ENCODE measurements around the gene KIAA0930. TPM values are rescaled to one million over a fixed set of nuclear protein-coding genes. Genes with fewer than 3 reads are reported as not detected.

The KIAA0930 gene
- total RNA-seq, 1 donor from 2014 or later = 32.1 TPM

DNA sequence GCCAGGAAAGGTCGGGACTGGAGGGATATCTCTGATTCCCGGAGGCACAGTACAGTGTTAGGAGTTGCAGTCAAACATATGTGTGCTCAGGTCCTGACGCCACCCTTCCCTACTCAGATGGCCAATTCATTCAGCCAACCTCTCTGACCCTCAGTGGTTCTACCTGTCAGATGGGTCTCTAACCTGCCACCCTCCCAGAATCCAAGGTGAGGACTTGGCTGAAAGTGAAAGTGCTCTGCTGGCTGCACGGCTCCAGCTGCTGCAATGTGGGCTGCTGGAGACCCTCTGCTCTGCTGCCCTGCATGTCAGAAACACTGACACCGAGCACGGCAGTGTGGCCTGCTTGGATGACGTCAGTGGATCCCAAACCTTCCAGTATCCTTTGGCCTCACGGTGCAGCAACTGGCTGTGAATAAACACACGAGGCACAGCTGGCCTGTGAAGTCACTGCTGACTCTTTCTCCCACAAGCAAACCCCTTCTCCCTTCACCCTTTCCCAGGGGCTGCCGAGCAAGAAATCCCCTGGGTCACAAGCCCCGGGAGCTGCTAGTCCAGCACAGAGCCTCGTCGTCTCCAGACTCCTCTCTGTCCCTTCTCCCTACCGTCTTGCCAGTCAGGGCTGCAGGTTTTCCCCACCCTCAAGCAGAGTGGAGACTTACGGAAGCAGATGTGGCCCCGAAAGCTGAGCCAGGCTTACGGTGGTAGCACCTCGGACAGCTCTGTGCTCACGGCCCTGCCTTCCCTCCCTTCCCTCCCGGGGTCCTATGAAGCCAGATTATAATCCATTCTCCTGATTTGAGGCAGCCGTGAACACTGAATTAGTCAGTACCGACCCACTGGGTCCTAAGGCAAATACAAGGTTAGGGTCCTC lies 24.3 kb downstream of the KIAA0930 start:
- DNase-seq = no peak

DNA sequence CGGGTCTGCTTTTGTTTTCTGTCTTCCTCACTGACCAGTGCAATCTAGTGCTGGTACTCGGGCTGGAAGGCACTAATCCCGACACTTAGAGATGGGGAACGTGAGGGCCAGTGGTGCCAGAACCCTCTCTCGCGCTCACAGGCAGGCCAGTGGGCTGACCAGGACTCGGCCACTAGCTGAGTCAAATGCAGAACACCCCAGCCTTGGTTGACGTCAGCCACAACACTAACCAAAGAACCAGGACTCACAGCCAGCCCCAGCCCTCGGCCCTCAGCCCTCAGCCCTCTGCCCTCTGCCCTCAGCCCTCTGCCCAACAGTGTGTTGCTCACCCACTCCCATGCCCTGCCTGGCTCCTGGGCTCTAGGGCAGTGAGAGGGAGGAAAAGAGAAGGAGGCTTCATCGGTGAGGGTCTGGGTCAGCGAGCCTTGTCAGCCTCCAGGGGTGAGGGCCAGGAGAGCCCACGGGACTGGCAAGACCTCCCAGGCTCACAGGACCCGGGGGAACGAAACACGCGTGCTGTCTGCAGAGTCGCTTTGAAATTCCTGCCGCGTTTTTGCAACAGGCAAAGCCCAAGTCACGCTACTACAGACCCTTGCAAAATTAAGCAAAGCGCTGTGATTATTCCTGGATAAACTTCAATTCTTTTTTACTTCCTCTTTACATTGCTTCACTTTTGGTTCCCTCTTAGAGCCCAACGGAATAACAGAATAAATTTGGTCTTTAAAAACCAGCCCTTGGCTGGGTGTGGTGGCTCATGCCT lies 27.5 kb downstream of the KIAA0930 start:
- DNase-seq = no peak

DNA sequence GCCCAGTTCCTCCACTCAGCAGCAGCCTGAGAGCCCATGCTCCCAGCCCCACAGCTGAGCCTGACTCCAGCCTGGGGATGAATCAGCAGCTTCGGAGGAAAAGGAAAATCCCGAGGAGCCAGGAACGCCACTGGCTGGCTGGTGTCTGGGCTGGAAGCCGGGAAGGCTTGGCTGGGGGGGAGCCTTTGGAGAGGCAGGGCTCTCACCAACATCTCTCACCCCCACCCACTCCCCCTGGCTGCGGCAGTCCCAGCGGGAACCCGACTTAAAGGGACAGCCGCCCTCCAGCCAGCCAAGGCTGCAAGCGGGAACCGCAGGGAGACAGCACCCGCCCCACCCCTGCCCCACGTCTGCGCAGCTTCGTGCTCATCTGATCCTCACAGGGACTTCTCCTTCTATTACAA lies 28.4 kb downstream of the KIAA0930 start:
- DNase-seq = peak; percentile 46

DNA sequence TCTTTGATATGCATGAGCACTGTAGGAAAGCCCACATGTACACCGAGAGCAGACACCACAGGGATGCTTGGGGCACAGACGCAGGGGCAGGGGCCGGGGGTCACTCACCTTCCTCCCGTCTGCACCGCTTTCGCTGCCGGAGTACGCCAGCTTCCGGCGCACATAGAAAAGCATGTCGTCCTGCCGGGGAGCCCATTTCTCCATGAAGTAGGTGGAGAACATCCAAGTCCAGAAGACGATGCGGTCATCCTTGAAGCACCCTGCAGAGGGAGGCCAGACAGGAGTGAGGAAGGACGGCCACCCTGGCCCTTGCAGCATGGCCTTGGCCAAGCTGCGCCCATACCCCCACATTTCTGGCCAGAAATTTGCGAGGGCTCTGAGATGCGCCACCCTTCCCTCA lies 28.8 kb downstream of the KIAA0930 start:
- no peak for DNase-seq

DNA sequence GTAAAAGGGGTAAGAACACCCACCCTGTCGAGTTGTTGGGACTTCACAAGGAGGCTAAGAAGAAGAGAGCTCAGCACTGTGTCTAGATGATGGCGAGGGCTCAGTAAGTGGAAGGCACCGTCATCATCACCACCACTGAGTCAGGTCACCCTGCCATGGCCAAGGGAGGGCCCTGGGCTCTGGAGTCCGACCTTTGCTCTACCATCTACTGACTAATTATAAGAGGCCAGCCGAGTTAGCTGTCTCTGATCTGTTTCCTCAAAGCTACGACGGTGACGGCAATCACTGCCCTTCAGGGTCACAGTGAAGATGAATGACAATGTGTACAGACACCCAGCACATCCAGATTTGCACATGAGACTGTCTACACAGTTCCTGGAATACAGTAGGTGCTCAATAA lies 29.3 kb downstream of the KIAA0930 start:
- no peak for DNase-seq

GRCh38 chr22:45210991-45211390 lies 29.7 kb downstream of the KIAA0930 start:
- DNase-seq = peak; percentile 90

- DNase-seq = no peak
Measured at GRCh38 chr22:45210577-45210976, 30.1 kb downstream of the KIAA0930 start.

- no peak for DNase-seq
Measured at GRCh38 chr22:45210174-45210573, 30.5 kb downstream of the KIAA0930 start.

DNA sequence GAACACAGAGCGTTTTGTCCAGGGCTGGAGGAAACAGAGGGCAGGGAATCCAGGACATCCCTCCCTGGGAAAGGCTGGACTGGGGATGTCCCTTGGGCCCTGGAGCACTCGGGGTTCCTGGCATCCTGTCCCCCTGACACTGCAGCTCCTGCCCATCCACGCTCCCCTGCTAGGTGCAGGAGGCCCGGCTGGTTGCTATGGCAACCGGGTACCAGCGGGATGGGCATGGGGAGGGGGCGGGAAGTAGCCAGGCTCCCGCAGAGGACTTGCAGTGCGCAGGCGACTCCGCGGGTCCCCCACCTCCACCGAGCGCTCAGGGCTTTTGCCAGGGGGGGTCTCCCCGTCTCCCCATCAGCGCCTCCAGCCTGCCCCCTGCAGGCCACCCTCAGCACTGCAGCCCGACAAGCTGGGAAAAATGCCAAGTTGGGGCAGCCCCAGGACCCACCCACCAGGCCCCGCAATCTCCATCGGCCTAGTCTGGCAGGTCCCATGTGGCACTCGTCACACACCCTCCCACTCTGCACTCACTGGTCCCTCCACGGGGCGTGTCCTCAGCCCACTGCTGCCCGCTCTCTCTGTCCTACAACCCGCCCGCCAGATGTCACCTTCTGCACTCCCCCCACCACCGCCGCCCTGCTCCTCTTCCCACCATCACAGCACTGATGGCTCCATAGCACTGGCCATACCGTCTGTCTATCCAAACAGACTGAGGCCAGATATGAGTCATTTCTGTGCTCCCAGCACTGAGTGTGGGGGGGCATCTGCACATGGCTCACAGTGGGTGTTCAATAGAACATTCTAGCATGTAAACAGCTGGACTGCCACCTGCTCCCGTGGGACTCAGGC lies 31.5 kb downstream of the KIAA0930 start:
- DNase-seq = no peak

DNA sequence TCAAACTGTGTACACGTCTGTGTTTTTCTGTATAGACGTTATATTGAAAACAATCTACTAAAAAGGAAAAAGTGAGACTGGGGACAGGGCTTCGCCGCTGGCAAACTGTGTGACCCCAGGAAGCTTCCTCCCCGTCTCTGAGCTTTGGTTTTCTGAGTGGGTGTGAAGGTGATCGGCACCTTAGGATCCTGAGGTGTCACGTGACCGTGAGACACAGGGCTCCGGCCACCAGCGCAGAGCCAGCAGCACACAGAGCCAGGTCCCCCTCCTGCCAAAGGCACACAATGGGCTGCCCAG lies 32.0 kb downstream of the KIAA0930 start:
- DNase-seq = no peak

DNA sequence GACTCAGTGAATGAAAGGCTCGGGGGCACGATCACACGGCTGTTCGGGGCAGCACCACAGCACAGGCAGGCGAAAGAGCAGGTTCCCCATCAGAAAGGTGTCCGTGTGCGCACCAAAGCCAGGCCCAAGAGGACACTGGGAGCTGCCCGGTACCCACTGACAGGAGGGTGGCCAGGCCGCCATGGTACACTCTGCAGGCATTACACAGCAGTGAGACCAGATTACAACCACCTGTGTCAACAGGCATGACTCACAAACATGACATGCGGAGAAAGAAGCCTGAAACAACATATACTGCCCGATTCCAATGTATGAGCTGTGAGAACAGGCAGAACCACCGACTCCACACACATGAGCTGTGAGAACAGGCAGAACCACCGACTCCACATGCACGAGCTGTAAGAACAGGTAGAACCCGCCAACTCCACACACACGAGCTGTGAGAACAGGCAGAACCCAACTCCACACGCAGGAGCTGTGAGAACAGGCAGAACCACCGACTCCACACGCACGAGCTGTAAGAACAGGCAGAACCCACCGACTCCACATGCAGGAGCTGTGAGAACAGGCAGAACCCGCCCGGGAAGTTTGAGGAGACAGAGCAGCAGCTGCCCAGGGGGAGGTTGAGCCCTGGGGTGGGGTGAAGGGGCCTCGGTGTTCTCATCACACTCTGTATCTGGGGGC lies 32.6 kb downstream of the KIAA0930 start:
- DNase-seq = no peak

DNA sequence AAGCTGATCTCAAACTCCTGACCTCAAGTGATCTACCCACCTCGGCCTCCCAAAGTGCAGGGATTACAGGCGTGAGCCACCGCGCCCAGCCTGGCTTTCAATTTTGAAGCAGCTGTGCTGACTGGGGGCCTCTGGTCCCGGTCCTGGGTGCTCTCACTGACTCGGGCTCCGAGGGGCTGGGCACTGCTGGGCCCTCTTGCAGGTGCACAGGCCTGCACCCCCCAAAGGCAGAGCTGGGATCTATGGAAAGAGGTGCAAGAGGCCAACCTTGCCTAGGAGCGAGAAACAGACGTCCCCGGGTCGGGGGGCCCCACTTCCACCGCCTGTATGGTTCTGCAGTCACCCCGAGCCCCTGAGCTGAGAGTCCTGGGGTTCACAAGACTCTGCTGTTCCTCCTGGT lies 33.2 kb downstream of the KIAA0930 start:
- no peak for DNase-seq

GRCh38 chr22:45206233-45206632 lies 34.5 kb downstream of the KIAA0930 start:
- DNase-seq = no peak

GRCh38 chr22:45205276-45205925 lies 35.3 kb downstream of the KIAA0930 start:
- DNase-seq = no peak

GRCh38 chr22:45204819-45205218 lies 35.9 kb downstream of the KIAA0930 start:
- DNase-seq = no peak

- no peak for DNase-seq
Measured at GRCh38 chr22:45204241-45204640, 36.5 kb downstream of the KIAA0930 start.

- no peak for DNase-seq
Measured at GRCh38 chr22:45203150-45203951, 37.3 kb downstream of the KIAA0930 start.

GRCh38 chr22:45202333-45203149 lies 38.2 kb downstream of the KIAA0930 start:
- no peak for DNase-seq

DNA sequence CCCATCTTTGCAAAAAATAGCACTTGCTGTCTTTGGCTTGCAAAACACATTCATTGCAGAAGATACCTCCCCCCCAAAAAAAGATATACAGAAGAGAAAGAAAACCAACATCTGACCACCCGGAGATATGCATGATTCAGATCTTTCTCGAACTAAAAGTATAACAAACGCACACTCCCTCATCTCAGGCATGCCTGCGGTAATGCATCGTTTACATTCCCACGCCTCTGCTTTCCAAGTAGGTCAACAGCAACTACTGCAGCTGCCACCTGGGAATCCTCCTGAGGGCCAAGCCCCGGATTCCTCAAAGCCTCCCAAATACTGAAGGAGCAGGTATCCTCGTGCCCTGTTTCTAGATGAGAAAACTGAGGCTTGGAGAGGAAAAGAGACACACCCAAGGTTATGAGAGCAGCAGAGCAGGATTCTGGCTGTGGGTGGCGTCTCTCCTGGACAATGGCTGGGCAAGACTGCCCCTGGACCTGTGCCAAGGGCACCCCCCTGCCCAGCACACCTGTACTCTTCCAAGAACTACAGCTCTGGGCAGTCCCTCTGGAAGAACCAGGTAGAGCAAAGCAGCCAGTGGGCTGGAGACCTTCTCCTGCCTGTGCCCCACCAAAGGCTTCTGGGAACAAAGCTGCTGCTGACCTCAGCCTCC lies 38.9 kb downstream of the KIAA0930 start:
- no peak for DNase-seq
